ENCODE data around the gene UTP14A. TPM values are rescaled to one million over a fixed set of nuclear protein-coding genes. Genes with fewer than 3 reads are reported as not detected.

UTP14A gene
- polyA plus RNA-seq, 1 of the 3 experiments (the other 2 are of a cell fraction), result 25.4 TPM

DNA sequence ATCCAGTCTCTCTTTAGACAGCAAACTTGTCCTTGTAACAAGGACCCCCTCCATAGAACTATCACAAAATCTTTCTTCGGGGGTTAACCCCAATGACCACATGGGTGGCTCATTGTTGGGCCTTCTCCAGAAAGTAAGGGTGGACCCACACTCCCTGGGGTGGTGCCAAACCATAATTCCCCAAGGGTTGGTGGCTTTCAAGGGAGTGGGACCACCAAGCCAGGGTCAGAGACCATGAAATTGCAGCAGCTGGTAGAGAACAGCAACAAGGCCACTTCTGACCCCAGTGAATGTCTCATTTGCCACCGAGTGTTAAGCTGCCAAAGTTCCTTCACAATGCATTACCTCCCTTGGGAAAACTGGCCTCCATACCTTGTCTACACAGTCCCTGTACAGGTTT lies 33.4 kb upstream of the UTP14A start (continued):
- TF ChIP-seq MEF2A (IDR thresholded peaks at IDR 0.05; ENCODE audit: borderline replicate concordance, low read depth), result no peak

DNA sequence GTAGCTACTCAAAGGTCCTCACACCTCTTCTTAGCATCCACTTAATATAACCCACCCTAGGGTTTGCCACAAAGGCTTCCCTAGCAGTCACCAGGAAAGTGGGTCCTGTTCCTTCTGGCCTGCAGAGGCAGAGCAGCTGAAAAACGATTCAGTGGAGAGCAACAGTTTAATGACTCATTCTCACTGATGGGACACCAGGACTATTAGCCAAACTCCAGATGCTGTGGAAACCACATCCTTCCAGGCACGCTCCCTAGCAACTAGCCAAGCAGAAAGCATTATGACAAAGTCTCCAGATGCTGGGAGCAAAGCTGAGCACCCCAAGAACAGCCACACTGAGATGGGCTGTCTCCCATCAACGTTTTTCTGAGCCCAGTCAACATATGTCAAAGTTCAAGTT lies 30.3 kb upstream of the UTP14A start:
- H2AFZ ChIP-seq (ENCODE audit: low read depth), result no peak overlapping the region
- H4K20me1 ChIP-seq (ENCODE audit: insufficient read depth), result no peaks in the 10 kb centered on the region
- H3K4me1 ChIP-seq (ENCODE audit: control insufficient read depth in 1 of 2, insufficient read depth in 2 of 2, low read depth in 1 of 2, low read length in 1 of 2), result no peaks in the 10 kb centered on the region
- H3K4me3 ChIP-seq (ENCODE audit: low read depth in 2 of 2, low read length in 1 of 2), result no peak overlapping the region
- H3K4me2 ChIP-seq, result no peak overlapping the region
- TF ChIP-seq TCF12 (IDR thresholded peaks at IDR 0.05), result no peak
- TF ChIP-seq RCOR1 (IDR thresholded peaks at IDR 0.05; ENCODE audit: low read length), result no peak
- TF ChIP-seq, protein P1, sequence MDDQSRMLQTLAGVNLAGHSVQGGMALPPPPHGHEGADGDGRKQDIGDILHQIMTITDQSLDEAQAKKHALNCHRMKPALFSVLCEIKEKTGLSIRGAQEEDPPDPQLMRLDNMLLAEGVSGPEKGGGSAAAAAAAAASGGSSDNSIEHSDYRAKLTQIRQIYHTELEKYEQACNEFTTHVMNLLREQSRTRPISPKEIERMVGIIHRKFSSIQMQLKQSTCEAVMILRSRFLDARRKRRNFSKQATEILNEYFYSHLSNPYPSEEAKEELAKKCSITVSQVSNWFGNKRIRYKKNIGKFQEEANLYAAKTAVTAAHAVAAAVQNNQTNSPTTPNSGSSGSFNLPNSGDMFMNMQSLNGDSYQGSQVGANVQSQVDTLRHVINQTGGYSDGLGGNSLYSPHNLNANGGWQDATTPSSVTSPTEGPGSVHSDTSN (IDR thresholded peaks at IDR 0.05), result no peak
- TF ChIP-seq GATA2 (CRISPR knock-in tag; IDR thresholded peaks at IDR 0.05), result no peak
- TF ChIP-seq FOSL2 (IDR thresholded peaks at IDR 0.05; ENCODE audit: borderline replicate concordance, low read depth), result 0 out of 2 replicates have a peak, but pooled peaks have one; percentile 12
- TF ChIP-seq, protein P2, sequence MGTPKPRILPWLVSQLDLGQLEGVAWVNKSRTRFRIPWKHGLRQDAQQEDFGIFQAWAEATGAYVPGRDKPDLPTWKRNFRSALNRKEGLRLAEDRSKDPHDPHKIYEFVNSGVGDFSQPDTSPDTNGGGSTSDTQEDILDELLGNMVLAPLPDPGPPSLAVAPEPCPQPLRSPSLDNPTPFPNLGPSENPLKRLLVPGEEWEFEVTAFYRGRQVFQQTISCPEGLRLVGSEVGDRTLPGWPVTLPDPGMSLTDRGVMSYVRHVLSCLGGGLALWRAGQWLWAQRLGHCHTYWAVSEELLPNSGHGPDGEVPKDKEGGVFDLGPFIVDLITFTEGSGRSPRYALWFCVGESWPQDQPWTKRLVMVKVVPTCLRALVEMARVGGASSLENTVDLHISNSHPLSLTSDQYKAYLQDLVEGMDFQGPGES (IDR thresholded peaks at IDR 0.05; ENCODE audit: low read depth, low read length), result no peak
- TF ChIP-seq RAD21 (IDR thresholded peaks at IDR 0.05; ENCODE audit: low read length), result no peak
- no peak for TF ChIP-seq TAF1 (IDR thresholded peaks at IDR 0.05; ENCODE audit: borderline replicate concordance, low read depth, low read length)
- H3K27me3 ChIP-seq (ENCODE audit: insufficient read depth), result peaks cover 26% of the 10 kb centered on the region; the same call in 1 of the 2 replicates
- H3K79me2 ChIP-seq (ENCODE audit: insufficient read depth), result no peaks in the 10 kb centered on the region
- no peak overlapping the region for H3K9ac ChIP-seq
- no peak for DNase-seq
- no peaks in the 10 kb centered on the region for H3K9me2 ChIP-seq
- POLR2A ChIA-PET, result no interaction called here
- H3K9me3 ChIP-seq, result no peaks in the 10 kb centered on the region
- WGBS (ENCODE audit: low lambda C conversion rate), result 20% methylated on average over 3 of the region's 3 CpGs
- H3F3A ChIP-seq (replicated peaks; ENCODE audit: insufficient read depth), result no peaks in the 10 kb centered on the region
- CTCF ChIA-PET, result interaction anchor here (0.9 kb wide), 1 partner anchor 50 kb away, joined by 3 read pairs; no protein-coding TSS in a partner anchor
- no peaks in the 10 kb centered on the region for H3K36me3 ChIP-seq (replicated peaks in 1 of 2; ENCODE audit: control insufficient read depth in 1 of 2, insufficient read depth in 2 of 2, low read length in 1 of 2)
- no peak overlapping the region for H3K27ac ChIP-seq (ENCODE audit: low read depth in 2 of 2, low read length in 1 of 2)

DNA sequence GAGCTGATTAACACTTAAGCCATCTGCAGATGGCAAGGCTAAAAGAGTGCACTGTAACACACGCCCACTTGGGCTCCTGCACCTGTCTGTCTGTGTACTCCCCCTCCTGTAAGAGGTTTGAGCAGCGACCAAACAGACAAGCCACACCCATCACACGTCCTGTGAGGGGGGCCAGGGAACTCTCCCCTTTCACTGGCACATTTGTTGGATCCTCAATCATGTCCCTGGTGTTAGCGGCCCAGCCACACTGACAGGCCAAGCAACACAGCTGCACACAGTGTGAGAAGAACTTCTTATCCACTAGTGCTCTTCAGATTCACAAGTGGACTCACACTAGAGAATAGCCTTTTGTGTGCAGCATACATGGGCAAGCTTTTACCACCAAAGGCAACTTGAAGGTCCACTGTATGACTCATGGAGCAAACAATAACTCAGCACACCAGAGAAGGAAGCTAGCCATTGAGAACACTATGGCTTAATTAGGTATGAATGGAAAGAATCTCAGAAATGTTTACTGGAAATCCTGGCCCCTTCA lies 29.1 kb upstream of the UTP14A start:
- no peaks in the 10 kb centered on the region for H3K9me2 ChIP-seq
- H3K36me3 ChIP-seq (replicated peaks in 1 of 2; ENCODE audit: control insufficient read depth in 1 of 2, insufficient read depth in 2 of 2, low read length in 1 of 2), result no peaks in the 10 kb centered on the region
- no peak for DNase-seq
- no peaks in the 10 kb centered on the region for H4K20me1 ChIP-seq (ENCODE audit: insufficient read depth)
- no peak overlapping the region for H3K27ac ChIP-seq (ENCODE audit: low read depth in 2 of 2, low read length in 1 of 2)
- ChIA-PET CTCF (interaction anchor here (0.7 kb wide), 1 partner anchor 41 kb away, joined by 3 read pairs; no protein-coding TSS in a partner anchor), POLR2A (no interaction called here)
- 29% methylated on average over 4 of the region's 4 CpGs for WGBS (ENCODE audit: low lambda C conversion rate)
- no peaks in the 10 kb centered on the region for H3K9me3 ChIP-seq
- H3K4me3 ChIP-seq (ENCODE audit: low read depth in 2 of 2, low read length in 1 of 2), result no peak overlapping the region
- no peaks in the 10 kb centered on the region for H3K4me1 ChIP-seq (ENCODE audit: control insufficient read depth in 1 of 2, insufficient read depth in 2 of 2, low read depth in 1 of 2, low read length in 1 of 2)
- no peak overlapping the region for H3K9ac ChIP-seq
- no peaks in the 10 kb centered on the region for H3F3A ChIP-seq (replicated peaks; ENCODE audit: insufficient read depth)
- no peaks in the 10 kb centered on the region for H3K79me2 ChIP-seq (ENCODE audit: insufficient read depth)
- no peak overlapping the region for H2AFZ ChIP-seq (ENCODE audit: low read depth)
- no peak overlapping the region for H3K4me2 ChIP-seq
- H3K27me3 ChIP-seq (ENCODE audit: insufficient read depth), result peaks cover 34% of the 10 kb centered on the region; the same call in 1 of the 2 replicates
- TF ChIP-seq EP300 (IDR thresholded peaks at IDR 0.05; ENCODE audit: borderline replicate concordance in 1 of 2, low read depth in 1 of 2, low read length in 1 of 2) (no peak), NFIC (IDR thresholded peaks at IDR 0.05; ENCODE audit: borderline replicate concordance) (no peak), SMC3 (IDR thresholded peaks at IDR 0.05; ENCODE audit: low read depth, low read length) (no peak), TAF1 (IDR thresholded peaks at IDR 0.05; ENCODE audit: borderline replicate concordance, low read depth, low read length) (no peak), JUND (IDR thresholded peaks at IDR 0.05) (no peak), FOSL2 (IDR thresholded peaks at IDR 0.05; ENCODE audit: borderline replicate concordance, low read depth) (peak; percentile 19; the same call in 1 of the 2 replicates), TCF12 (IDR thresholded peaks at IDR 0.05) (no peak), TEAD4 (IDR thresholded peaks at IDR 0.05; ENCODE audit: borderline replicate concordance, insufficient read depth) (no peak), FOXJ3 (CRISPR knock-in tag; IDR thresholded peaks at IDR 0.05) (no peak), RAD21 (IDR thresholded peaks at IDR 0.05; ENCODE audit: low read length) (no peak), ELF1 (IDR thresholded peaks at IDR 0.05) (no peak), MXI1 (IDR thresholded peaks at IDR 0.05; ENCODE audit: low read depth, low read length) (no peak)
- TF ChIP-seq, protein P1 (IDR thresholded peaks at IDR 0.05), result 0 out of 2 replicates have a peak, but pooled peaks have one; percentile 8
- TF ChIP-seq, protein P3, sequence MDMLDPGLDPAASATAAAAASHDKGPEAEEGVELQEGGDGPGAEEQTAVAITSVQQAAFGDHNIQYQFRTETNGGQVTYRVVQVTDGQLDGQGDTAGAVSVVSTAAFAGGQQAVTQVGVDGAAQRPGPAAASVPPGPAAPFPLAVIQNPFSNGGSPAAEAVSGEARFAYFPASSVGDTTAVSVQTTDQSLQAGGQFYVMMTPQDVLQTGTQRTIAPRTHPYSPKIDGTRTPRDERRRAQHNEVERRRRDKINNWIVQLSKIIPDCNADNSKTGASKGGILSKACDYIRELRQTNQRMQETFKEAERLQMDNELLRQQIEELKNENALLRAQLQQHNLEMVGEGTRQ (IDR thresholded peaks at IDR 0.05; ENCODE audit: borderline replicate concordance, low read depth, low read length), result no peak
